ENCODE measurements around the gene STARD13. TPM values are rescaled to one million over a fixed set of nuclear protein-coding genes. Genes with fewer than 3 reads are reported as not detected.

STARD13 gene
- total and polyA plus RNA-seq, 2 donors from 2014 or later, result 5.1 to 37.2 TPM

DNA sequence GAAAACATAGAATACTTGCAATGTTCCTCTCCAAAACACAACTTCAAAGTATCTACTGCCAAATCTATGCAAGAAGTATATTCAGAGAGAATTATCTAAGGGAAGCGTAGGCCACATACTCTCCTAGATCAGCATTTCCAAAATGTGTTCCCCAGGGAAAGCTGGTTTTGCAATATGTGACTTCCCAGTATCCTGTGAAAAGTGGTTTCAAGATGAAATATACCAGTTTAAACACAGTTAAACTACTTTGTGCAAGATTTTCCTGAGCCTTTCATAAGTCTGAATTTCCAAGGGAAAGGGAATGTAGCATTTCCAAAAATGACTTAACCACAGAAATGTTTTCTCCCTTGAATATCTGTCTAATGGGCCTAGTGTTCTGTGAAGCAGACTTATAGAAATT is 7.6 kb downstream of the STARD13 start:
- Histone ChIP-seq H3K36me3 (ENCODE audit: control insufficient read depth in 2 of 3, insufficient read depth in 3 of 3, low read length in 3 of 3) (peaks cover 0 to 2% (median 0%) of the 10 kb centered on the region in 3 donors), H3K27ac (ENCODE audit: low read depth in 2 of 2, low read length in 2 of 2) (peak overlapping the region in 1 of 2 donors; percentile 65), H3K9me3 (ENCODE audit: control insufficient read depth in 2 of 3, insufficient read depth in 1 of 3, low read length in 3 of 3) (no peaks in the 10 kb centered on the region), H3K4me1 (ENCODE audit: control insufficient read depth in 2 of 3, insufficient read depth in 2 of 3, low read depth in 1 of 3, low read length in 3 of 3) (peaks cover 0 to 62% (median 11%) of the 10 kb centered on the region in 3 donors), H3K9ac (ENCODE audit: low read length in 3 of 3) (no peak overlapping the region), H3K4me3 (ENCODE audit: low read length in 3 of 3) (no peak overlapping the region), H3K27me3 (ENCODE audit: control insufficient read depth, insufficient read depth, low read length) (no peaks in the 10 kb centered on the region)
- DNase-seq (no peak), FAIRE-seq (no peak)
- intact Hi-C loops (cut with DNase I), result no loop called here
- TF ChIP-seq, protein P1, sequence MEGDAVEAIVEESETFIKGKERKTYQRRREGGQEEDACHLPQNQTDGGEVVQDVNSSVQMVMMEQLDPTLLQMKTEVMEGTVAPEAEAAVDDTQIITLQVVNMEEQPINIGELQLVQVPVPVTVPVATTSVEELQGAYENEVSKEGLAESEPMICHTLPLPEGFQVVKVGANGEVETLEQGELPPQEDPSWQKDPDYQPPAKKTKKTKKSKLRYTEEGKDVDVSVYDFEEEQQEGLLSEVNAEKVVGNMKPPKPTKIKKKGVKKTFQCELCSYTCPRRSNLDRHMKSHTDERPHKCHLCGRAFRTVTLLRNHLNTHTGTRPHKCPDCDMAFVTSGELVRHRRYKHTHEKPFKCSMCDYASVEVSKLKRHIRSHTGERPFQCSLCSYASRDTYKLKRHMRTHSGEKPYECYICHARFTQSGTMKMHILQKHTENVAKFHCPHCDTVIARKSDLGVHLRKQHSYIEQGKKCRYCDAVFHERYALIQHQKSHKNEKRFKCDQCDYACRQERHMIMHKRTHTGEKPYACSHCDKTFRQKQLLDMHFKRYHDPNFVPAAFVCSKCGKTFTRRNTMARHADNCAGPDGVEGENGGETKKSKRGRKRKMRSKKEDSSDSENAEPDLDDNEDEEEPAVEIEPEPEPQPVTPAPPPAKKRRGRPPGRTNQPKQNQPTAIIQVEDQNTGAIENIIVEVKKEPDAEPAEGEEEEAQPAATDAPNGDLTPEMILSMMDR (IDR thresholded peaks at IDR 0.05; ENCODE audit: borderline replicate concordance, extremely low read depth, insufficient read depth), result no peak

GRCh38 chr13:33277037-33277740 is 8.4 kb downstream of the STARD13 start:
- H3K27ac ChIP-seq (ENCODE audit: low read depth in 2 of 2, low read length in 2 of 2), result peak overlapping the region in 1 of 2 donors; percentile 65
- FAIRE-seq (no peak), DNase-seq (no peak)
- no peaks in the 10 kb centered on the region for H3K9me3 ChIP-seq (ENCODE audit: control insufficient read depth in 2 of 3, insufficient read depth in 1 of 3, low read length in 3 of 3)
- H3K4me3 ChIP-seq (ENCODE audit: low read length in 3 of 3), result no peak overlapping the region
- H3K36me3 ChIP-seq (ENCODE audit: control insufficient read depth in 2 of 3, insufficient read depth in 3 of 3, low read length in 3 of 3), result peaks cover 0 to 2% (median 0%) of the 10 kb centered on the region in 3 donors
- TF ChIP-seq, protein P1 (IDR thresholded peaks at IDR 0.05; ENCODE audit: borderline replicate concordance, extremely low read depth, insufficient read depth), result no peak
- intact Hi-C loops (cut with DNase I), result no loop called here
- H3K4me1 ChIP-seq (ENCODE audit: control insufficient read depth in 2 of 3, insufficient read depth in 2 of 3, low read depth in 1 of 3, low read length in 3 of 3), result peaks cover 0 to 56% (median 13%) of the 10 kb centered on the region in 3 donors
- H3K27me3 ChIP-seq (ENCODE audit: control insufficient read depth, insufficient read depth, low read length), result no peaks in the 10 kb centered on the region
- H3K9ac ChIP-seq (ENCODE audit: low read length in 3 of 3), result no peak overlapping the region

- Histone ChIP-seq H3K36me3 (ENCODE audit: control insufficient read depth in 2 of 3, insufficient read depth in 3 of 3, low read length in 3 of 3) (peaks cover 0 to 2% (median 0%) of the 10 kb centered on the region in 3 donors), H3K9ac (ENCODE audit: low read length in 3 of 3) (no peak overlapping the region), H3K27ac (ENCODE audit: low read depth in 2 of 2, low read length in 2 of 2) (peak overlapping the region in 1 of 2 donors; percentile 47), H3K4me1 (ENCODE audit: control insufficient read depth in 2 of 3, insufficient read depth in 2 of 3, low read depth in 1 of 3, low read length in 3 of 3) (peaks cover 0 to 60% (median 13%) of the 10 kb centered on the region in 3 donors), H3K27me3 (ENCODE audit: control insufficient read depth, insufficient read depth, low read length) (no peaks in the 10 kb centered on the region), H3K4me3 (ENCODE audit: low read length in 3 of 3) (no peak overlapping the region), H3K9me3 (ENCODE audit: control insufficient read depth in 2 of 3, insufficient read depth in 1 of 3, low read length in 3 of 3) (no peaks in the 10 kb centered on the region)
- TF ChIP-seq, protein P1 (IDR thresholded peaks at IDR 0.05; ENCODE audit: borderline replicate concordance, extremely low read depth, insufficient read depth), result no peak
- peak in 2 of 5 donors; percentile 20 to 57 for DNase-seq
- no peak for FAIRE-seq
- intact Hi-C loops (cut with DNase I), result no loop called here
These were observed 9.0 kb downstream of the STARD13 start for GRCh38 chr13:33276570-33276969.
